Lower leg skin (tissue), 3 donors: ENCODE measurements around the gene RHPN2.

ENCODE experiments used
- POLR2A ChIP-seq, 2 donors: fragments of 450-650 bp; IDR thresholded peaks; one replicate each; pipeline ENCODE4 v1.6.1; 2016 to 2017; ENCODE audit warnings: antibody characterized with exemption in 2 of 2, mild to moderate bottlenecking in 1 of 2, moderate library complexity in 1 of 2
- TF ChIP-seq, protein P1 (sequence below), 3 donors: fragments of 450-650 bp; IDR thresholded peaks; one replicate each; pipeline ENCODE4 v1.5.1; 2016; ENCODE audit warnings: antibody characterized with exemption in 3 of 3, mild to moderate bottlenecking in 3 of 3, moderate library complexity in 2 of 3

GRCh38 chr19:33050110-33050509, 14.6 kb downstream of the RHPN2 start:
- no peak for TF ChIP-seq POLR2A (IDR thresholded peaks at IDR 0.05)
- TF ChIP-seq, protein P1, sequence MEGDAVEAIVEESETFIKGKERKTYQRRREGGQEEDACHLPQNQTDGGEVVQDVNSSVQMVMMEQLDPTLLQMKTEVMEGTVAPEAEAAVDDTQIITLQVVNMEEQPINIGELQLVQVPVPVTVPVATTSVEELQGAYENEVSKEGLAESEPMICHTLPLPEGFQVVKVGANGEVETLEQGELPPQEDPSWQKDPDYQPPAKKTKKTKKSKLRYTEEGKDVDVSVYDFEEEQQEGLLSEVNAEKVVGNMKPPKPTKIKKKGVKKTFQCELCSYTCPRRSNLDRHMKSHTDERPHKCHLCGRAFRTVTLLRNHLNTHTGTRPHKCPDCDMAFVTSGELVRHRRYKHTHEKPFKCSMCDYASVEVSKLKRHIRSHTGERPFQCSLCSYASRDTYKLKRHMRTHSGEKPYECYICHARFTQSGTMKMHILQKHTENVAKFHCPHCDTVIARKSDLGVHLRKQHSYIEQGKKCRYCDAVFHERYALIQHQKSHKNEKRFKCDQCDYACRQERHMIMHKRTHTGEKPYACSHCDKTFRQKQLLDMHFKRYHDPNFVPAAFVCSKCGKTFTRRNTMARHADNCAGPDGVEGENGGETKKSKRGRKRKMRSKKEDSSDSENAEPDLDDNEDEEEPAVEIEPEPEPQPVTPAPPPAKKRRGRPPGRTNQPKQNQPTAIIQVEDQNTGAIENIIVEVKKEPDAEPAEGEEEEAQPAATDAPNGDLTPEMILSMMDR (IDR thresholded peaks at IDR 0.05) = no peak
